VCaP (cell line): ENCODE measurements around the gene CLASP1.

Source experiments
- H3K27ac ChIP-seq: fragments of 450-650 bp; 2 replicates; pipeline ENCODE4 v1.5.1; 2017
- CTCF ChIP-seq: fragments of 450-650 bp; conservative IDR thresholded peaks from 2 replicates; pipeline ENCODE4 v1.5.1; 2017; ENCODE audit warnings: mild to moderate bottlenecking, moderate library complexity

Gene CLASP1

DNA sequence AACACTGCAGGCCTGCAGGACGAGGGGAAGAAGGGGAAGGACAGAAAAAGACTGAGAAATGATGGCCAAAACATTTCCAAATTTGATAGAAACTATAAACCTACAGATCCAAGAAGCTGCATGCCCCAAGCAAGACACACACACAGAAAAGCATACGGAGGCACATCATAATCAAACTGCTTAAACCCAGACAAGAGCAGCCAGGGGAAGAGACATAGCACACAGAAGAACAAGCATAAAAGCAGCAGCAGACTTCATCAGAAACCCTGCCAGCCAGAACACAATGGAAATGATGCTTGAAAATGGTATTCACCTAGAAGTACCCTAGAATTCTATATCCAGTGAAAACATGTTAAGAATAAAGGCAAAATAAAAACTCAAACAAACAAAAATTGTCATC is 175.8 kb downstream of the CLASP1 start:
- TF ChIP-seq CTCF = no peak
- H3K27ac ChIP-seq = no peak overlapping the region

DNA sequence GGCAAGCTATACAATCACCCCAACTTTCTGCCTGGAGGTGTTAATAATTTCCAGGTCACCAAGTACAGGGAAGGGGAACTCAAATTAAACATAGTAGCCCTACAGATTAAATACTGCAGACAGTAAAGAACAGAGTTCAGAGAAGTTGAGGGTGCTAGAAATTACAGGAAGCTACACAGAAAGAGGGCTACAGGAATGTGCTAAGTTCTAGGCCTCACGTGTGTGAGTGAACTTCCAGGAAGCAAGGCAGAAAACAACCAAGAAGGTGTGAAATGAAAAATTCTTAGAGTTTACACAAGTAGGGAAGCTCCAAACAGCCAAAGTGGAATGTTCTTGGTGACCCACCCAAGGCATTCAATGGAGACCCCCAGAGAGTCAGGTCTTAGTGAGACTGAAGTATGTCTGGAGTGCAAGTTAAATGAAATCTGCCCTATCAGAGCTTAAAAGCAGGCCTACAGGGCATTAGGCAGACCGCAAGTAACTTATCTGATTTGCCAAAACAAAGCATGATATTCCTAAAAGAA is 176.7 kb downstream of the CLASP1 start:
- no peak overlapping the region for H3K27ac ChIP-seq
- TF ChIP-seq CTCF = no peak

- no peak for TF ChIP-seq CTCF
- no peak overlapping the region for H3K27ac ChIP-seq
These were observed 177.5 kb downstream of the CLASP1 start for GRCh38 chr2:121471532-121472469.

DNA sequence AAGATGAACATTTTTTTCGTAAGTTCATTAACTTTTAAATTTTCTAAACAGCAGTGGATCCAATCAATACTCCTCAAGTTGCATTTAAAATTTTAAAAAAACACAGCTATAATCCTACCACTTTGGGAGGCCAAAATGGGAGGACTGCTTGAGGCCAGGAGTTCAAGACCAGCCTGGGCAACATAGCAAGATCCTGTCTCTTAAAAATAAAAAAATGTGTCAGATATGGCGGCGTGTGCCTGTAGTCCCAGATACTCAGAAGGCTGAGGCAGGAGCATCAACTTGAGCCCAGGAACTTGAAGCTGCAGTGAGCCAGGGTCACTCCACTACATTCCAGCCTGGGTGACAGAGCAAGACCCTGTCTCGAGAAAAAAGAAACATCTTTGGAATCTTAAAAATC is 178.3 kb downstream of the CLASP1 start:
- no peak for TF ChIP-seq CTCF
- no peak overlapping the region for H3K27ac ChIP-seq

DNA sequence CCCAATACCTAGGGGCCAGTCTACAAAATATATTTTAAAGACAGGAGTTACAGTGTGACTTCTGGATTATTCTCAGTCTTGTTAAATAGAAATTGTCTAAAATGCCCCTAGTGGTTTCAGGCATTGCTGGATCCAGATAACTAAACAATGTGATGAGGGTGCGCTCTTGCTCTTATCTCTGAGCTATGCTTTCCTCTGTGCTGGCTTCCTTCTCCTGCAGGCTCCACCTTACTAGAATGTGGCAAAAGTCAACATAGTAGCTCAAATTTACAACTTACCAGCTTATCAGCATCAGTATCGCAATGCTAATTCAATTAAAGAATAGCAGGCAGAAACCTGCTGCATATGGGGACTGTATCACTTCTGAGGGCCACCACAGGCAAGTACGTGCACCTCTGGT is 179.9 kb downstream of the CLASP1 start:
- no peak for TF ChIP-seq CTCF
- no peak overlapping the region for H3K27ac ChIP-seq

- no peak overlapping the region for H3K27ac ChIP-seq
- no peak for TF ChIP-seq CTCF
These were observed 180.3 kb downstream of the CLASP1 start for GRCh38 chr2:121468936-121469335.

DNA sequence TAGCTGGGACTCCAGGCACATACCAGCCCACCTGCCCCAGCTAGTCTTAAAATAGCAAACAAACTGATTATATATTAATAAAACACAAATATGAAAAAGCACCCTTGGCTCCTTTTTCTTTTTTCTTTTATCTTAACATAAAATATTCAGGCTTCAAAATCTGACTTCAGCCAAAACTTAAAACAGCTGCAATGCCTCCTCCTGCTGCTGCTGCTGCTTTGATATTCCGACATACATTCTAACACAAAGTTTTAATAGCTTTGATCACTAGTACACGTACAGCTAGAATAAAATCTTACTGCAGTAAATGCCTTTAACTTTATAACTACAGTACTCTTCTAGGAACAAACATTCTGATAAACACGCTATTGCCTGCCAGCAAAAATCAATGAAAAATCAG is 190.0 kb downstream of the CLASP1 start:
- TF ChIP-seq CTCF = no peak
- H3K27ac ChIP-seq = no peak overlapping the region
